Neural cell (in vitro differentiated cells): ENCODE measurements around the gene PDS5B. TPM values are rescaled to one million over a fixed set of nuclear protein-coding genes. Genes with fewer than 3 reads are reported as not detected.

ENCODE experiments used
- H2AFZ ChIP-seq: fragments of 200-600, 300-800 bp; sonication (generic), shearing (Covaris generic); 2 replicates; pipeline ENCODE4 v1.6.0; 2014; ENCODE audit warnings: low read depth, mild to moderate bottlenecking, antibody characterized with exemption, low read length, moderate library complexity
- H3F3A ChIP-seq: fragments of 200-600 bp; shearing (Covaris generic); 2 replicates; pipeline ENCODE4 v1.6.1; 2016; ENCODE audit warnings: mild to moderate bottlenecking, moderate library complexity, mixed read lengths, antibody characterized with exemption, low read length; ENCODE audit not compliant: insufficient read depth, poor library complexity, severe bottlenecking
- H3K27ac ChIP-seq: fragments of 200-600, 300-800 bp; sonication (generic), shearing (Covaris generic); 2 replicates; pipeline ENCODE4 v1.5.1; 2014; ENCODE audit warnings: mild to moderate bottlenecking, low read length, moderate library complexity
- H3K27me3 ChIP-seq: fragments of 300-800, 200-600 bp; sonication (generic), shearing (Covaris generic); 2 replicates; pipeline ENCODE4 v1.6.0; 2014; ENCODE audit warnings: mild to moderate bottlenecking, low read depth, low read length, moderate library complexity; ENCODE audit not compliant: insufficient read depth
- H3K36me3 ChIP-seq: fragments of 300-800, 200-600 bp; sonication (generic), shearing (Covaris generic); 2 replicates; pipeline ENCODE4 v1.5.1; 2014; ENCODE audit warnings: mild to moderate bottlenecking, antibody characterized with exemption, low read length, moderate library complexity; ENCODE audit not compliant: insufficient read depth
- H3K4me2 ChIP-seq: fragments of 300-800, 200-600 bp; sonication (generic), shearing (Covaris generic); 2 replicates; pipeline ENCODE4 v1.6.0; 2014; ENCODE audit warnings: mild to moderate bottlenecking, low read length
- H3K4me3 ChIP-seq: fragments of 300-800, 200-600 bp; sonication (generic), shearing (Covaris generic); 2 replicates; pipeline ENCODE4 v1.5.1; 2014; ENCODE audit warnings: mild to moderate bottlenecking, low read length, moderate library complexity
- H3K79me2 ChIP-seq: fragments of 200-600 bp; shearing (Covaris generic); replicated peaks from 2 replicates; pipeline ENCODE4 v1.6.0; 2014; ENCODE audit warnings: mild to moderate bottlenecking, low read length, moderate library complexity; ENCODE audit not compliant: insufficient read depth
- H3K9ac ChIP-seq: fragments of 300-800, 200-600 bp; sonication (generic), shearing (Covaris generic); 2 replicates; pipeline ENCODE4 v1.6.1; 2016; ENCODE audit warnings: mild to moderate bottlenecking, low read length, mixed read lengths
- H3K9me2 ChIP-seq: fragments of 200-600 bp; shearing (Covaris generic); 2 replicates; pipeline ENCODE4 v1.6.1; 2016; ENCODE audit warnings: mild to moderate bottlenecking, low read length, mixed read lengths; ENCODE audit not compliant: insufficient read depth
- H3K9me3 ChIP-seq: fragments of 200-600, 300-800 bp; sonication (generic), shearing (Covaris generic); 2 replicates; pipeline ENCODE4 v1.6.1; 2016; ENCODE audit warnings: mild to moderate bottlenecking, mixed run types, low read length, moderate library complexity, mixed read lengths
- H4K20me1 ChIP-seq: fragments of 200-600 bp; shearing (Covaris generic); 2 replicates; pipeline ENCODE4 v1.6.1; 2016; ENCODE audit warnings: mild to moderate bottlenecking, mixed run types; ENCODE audit not compliant: insufficient read depth
- CTCF ChIP-seq: fragments of 450-650 bp; IDR thresholded peaks from 2 replicates; pipeline ENCODE4 v1.5.1; 2014; ENCODE audit warnings: antibody characterized with exemption, mild to moderate bottlenecking, moderate library complexity; ENCODE audit not compliant: poor library complexity, severe bottlenecking
- EP300 ChIP-seq: fragments of 450-650 bp; conservative IDR thresholded peaks from 2 replicates; pipeline ENCODE4 v1.6.1; 2014; ENCODE audit warnings: antibody characterized with exemption, mild to moderate bottlenecking, moderate library complexity; ENCODE audit not compliant: poor library complexity, severe bottlenecking
- EZH2 ChIP-seq: fragments of 200-600, 300-800 bp; shearing (Covaris generic), sonication (generic); IDR thresholded peaks from 2 replicates; pipeline ENCODE4 v1.6.1; 2014; ENCODE audit warnings: antibody characterized with exemption, low read length, borderline replicate concordance, mild to moderate bottlenecking; ENCODE audit not compliant: insufficient read depth, poor library complexity, severe bottlenecking
- MXI1 ChIP-seq: fragments of 450-650 bp; conservative IDR thresholded peaks from 2 replicates; pipeline ENCODE4 v1.6.1; 2014; ENCODE audit warnings: antibody characterized with exemption, mild to moderate bottlenecking; ENCODE audit not compliant: poor library complexity, severe bottlenecking
- POLR2AphosphoS5 ChIP-seq: IDR thresholded peaks from 2 replicates; pipeline ENCODE4 v1.6.1; 2012
- RAD21 ChIP-seq: fragments of 450-650 bp; conservative IDR thresholded peaks from 2 replicates; pipeline ENCODE4 v1.6.1; 2014; ENCODE audit warnings: antibody characterized with exemption, mild to moderate bottlenecking, moderate library complexity
- REST ChIP-seq: IDR thresholded peaks from 2 replicates; pipeline ENCODE4 v1.6.1; 2012; ENCODE audit warnings: borderline replicate concordance
- SMC3 ChIP-seq: fragments of 450-650 bp; conservative IDR thresholded peaks from 2 replicates; pipeline ENCODE4 v1.6.1; 2014; ENCODE audit warnings: antibody characterized with exemption, mild to moderate bottlenecking, moderate library complexity; ENCODE audit not compliant: poor library complexity
- TAF1 ChIP-seq: IDR thresholded peaks from 2 replicates; pipeline ENCODE4 v1.6.1; 2012; ENCODE audit warnings: low read depth
- polyA plus RNA-seq: library from polyadenylated mRNA; depleted of rRNA; stranded (reverse); fragments of >200 nt; gene quantifications from 2 replicates; pipeline ENCODE4 v1.2.3, GENCODE V29; 2014

The PDS5B gene
- polyA plus RNA-seq, 1 donor from 2014 or later, result 27.6 TPM

- Histone ChIP-seq H3K4me2 (no peak overlapping the region), H3K9ac (no peak overlapping the region), H3K79me2 (peaks cover under 1% of the 10 kb centered on the region), H4K20me1 (no peaks in the 10 kb centered on the region), H2AFZ (no peak overlapping the region), H3F3A (no peaks in the 10 kb centered on the region), H3K4me3 (no peak overlapping the region), H3K27me3 (no peaks in the 10 kb centered on the region), H3K27ac (no peak overlapping the region), H3K9me2 (no peaks in the 10 kb centered on the region), H3K9me3 (no peaks in the 10 kb centered on the region), H3K36me3 (no peaks in the 10 kb centered on the region)
- TF ChIP-seq RAD21 (no peak), MXI1 (no peak), SMC3 (no peak), REST (no peak), CTCF (no peak), POLR2AphosphoS5 (no peak)
Observed at GRCh38 chr13:32582281-32582680, 4.0 kb upstream of the PDS5B start.

- Histone ChIP-seq H4K20me1 (peaks cover 4% of the 10 kb centered on the region), H3K9me2 (no peaks in the 10 kb centered on the region), H3K79me2 (peaks cover 7% of the 10 kb centered on the region), H3F3A (no peaks in the 10 kb centered on the region), H3K27me3 (no peaks in the 10 kb centered on the region), H3K4me3 (no peak overlapping the region), H3K36me3 (no peaks in the 10 kb centered on the region), H3K9ac (no peak overlapping the region), H2AFZ (no peak overlapping the region), H3K27ac (no peak overlapping the region), H3K4me2 (no peak overlapping the region), H3K9me3 (no peaks in the 10 kb centered on the region)
- TF ChIP-seq MXI1 (no peak), TAF1 (no peak), SMC3 (no peak), EZH2 (no peak)
Observed at GRCh38 chr13:32582991-32583390, 3.3 kb upstream of the PDS5B start.

GRCh38 chr13:32585550-32586079 lies 637 bp upstream of the PDS5B start:
- no peaks in the 10 kb centered on the region for H3K9me3 ChIP-seq
- H3K9ac ChIP-seq, result peak overlapping the region; percentile 59
- H2AFZ ChIP-seq, result peak overlapping the region; percentile 91
- peaks cover 4% of the 10 kb centered on the region for H4K20me1 ChIP-seq
- TF ChIP-seq CTCF (no peak), MXI1 (no peak), EP300 (no peak), SMC3 (no peak), TAF1 (no peak), REST (no peak), RAD21 (no peak), POLR2AphosphoS5 (no peak), EZH2 (no peak)
- no peaks in the 10 kb centered on the region for H3K27me3 ChIP-seq
- H3K4me3 ChIP-seq, result peak overlapping the region; percentile 70
- H3K36me3 ChIP-seq, result no peaks in the 10 kb centered on the region
- no peaks in the 10 kb centered on the region for H3F3A ChIP-seq
- no peaks in the 10 kb centered on the region for H3K9me2 ChIP-seq
- H3K4me2 ChIP-seq, result peak overlapping the region; percentile 63
- peaks cover 34% of the 10 kb centered on the region for H3K79me2 ChIP-seq
- peak overlapping the region; percentile 46 for H3K27ac ChIP-seq
